GM23338 (cell line): Measurements from ENCODE around the gene GCN1. TPM values are rescaled to one million over a fixed set of nuclear protein-coding genes. Genes with fewer than 3 reads are reported as not detected.
A peak's percentile ranks its signal among the peaks of the same experiment; 100 is the strongest.

Source experiments
- ATAC-seq: fragments of 200-7000 bp; cut with Tn5 transposase; 3 replicates; pipeline ENCODE4 v1.9.1; 2020
- DNase-seq: peaks from one replicate; pipeline ENCODE4 v3.0.0-alpha.2; 2015; ENCODE audit warnings: low spot score
- H2AFZ ChIP-seq: fragments of 200-600 bp; sonication (generic); 2 replicates; pipeline ENCODE4 v1.8.0; 2016; ENCODE audit warnings: antibody characterized with exemption, mild to moderate bottlenecking, moderate library complexity
- H3F3A ChIP-seq: fragments of 200-600 bp; sonication (generic); replicated peaks from 2 replicates; pipeline ENCODE4 v1.8.0; 2017; ENCODE audit warnings: antibody characterized with exemption, mixed run types, low read depth
- H3K27ac ChIP-seq: fragments of 200-600 bp; sonication (generic); 2 replicates; pipeline ENCODE4 v1.6.1; 2016; ENCODE audit warnings: low read depth
- H3K27me3 ChIP-seq: fragments of 200-600 bp; sonication (generic); 2 replicates; pipeline ENCODE4 v1.8.0; 2016; ENCODE audit warnings: mild to moderate bottlenecking, mixed run types, moderate library complexity; ENCODE audit not compliant: insufficient read depth
- H3K36me3 ChIP-seq: fragments of 200-600 bp; sonication (generic); 2 replicates; pipeline ENCODE4 v1.8.0; 2016; ENCODE audit warnings: mild to moderate bottlenecking; ENCODE audit not compliant: insufficient read depth
- H3K4me1 ChIP-seq: fragments of 200-600 bp; sonication (generic); 2 replicates; pipeline ENCODE4 v1.8.0; 2016; ENCODE audit warnings: mild to moderate bottlenecking, moderate library complexity; ENCODE audit not compliant: insufficient read depth
- H3K4me2 ChIP-seq: fragments of 200-600 bp; sonication (generic); 2 replicates; pipeline ENCODE4 v1.7.1; 2017; ENCODE audit warnings: mixed run types
- H3K4me3 ChIP-seq: fragments of 200-600 bp; sonication (generic); 2 replicates; pipeline ENCODE4 v1.6.1; 2016; ENCODE audit warnings: mixed run types
- H3K79me2 ChIP-seq: fragments of 200-600 bp; sonication (generic); replicated peaks from 2 replicates; pipeline ENCODE4 v1.8.0; 2017; ENCODE audit warnings: mild to moderate bottlenecking; ENCODE audit not compliant: insufficient read depth
- H3K9me2 ChIP-seq: fragments of 200-600 bp; sonication (generic); 2 replicates; pipeline ENCODE4 v1.8.0; 2017; ENCODE audit not compliant: insufficient read depth
- H4K20me1 ChIP-seq: fragments of 200-600 bp; sonication (generic); replicated peaks from 2 replicates; pipeline ENCODE4 v1.8.0; 2017; ENCODE audit warnings: mild to moderate bottlenecking; ENCODE audit not compliant: insufficient read depth
- H3K27ac Mint-ChIP-seq: 2 replicates; pipeline ENCODE4 v1.8.0; 2020; ENCODE audit warnings: inconsistent platforms, mild to moderate bottlenecking, moderate library complexity, mixed read lengths
- H3K27me3 Mint-ChIP-seq: 3 replicates; pipeline ENCODE4 v1.8.0; 2022; ENCODE audit warnings: low read depth, mild to moderate bottlenecking, moderate library complexity, mixed read lengths, inconsistent platforms; ENCODE audit not compliant: insufficient read depth, poor library complexity
- H3K36me3 Mint-ChIP-seq: 3 replicates; pipeline ENCODE4 v1.8.0; 2021; ENCODE audit warnings: low read depth, mild to moderate bottlenecking, inconsistent platforms, moderate library complexity, mixed read lengths
- H3K4me1 Mint-ChIP-seq: 3 replicates; pipeline ENCODE4 v1.8.0; 2020; ENCODE audit warnings: mild to moderate bottlenecking, inconsistent platforms, mixed read lengths
- H3K4me3 Mint-ChIP-seq: 3 replicates; pipeline ENCODE4 v1.8.0; 2021; ENCODE audit warnings: moderate library complexity, mild to moderate bottlenecking, inconsistent platforms, mixed read lengths
- H3K9me3 Mint-ChIP-seq: 3 replicates; pipeline ENCODE4 v1.8.0; 2020; ENCODE audit warnings: moderate library complexity, mild to moderate bottlenecking, inconsistent platforms, mixed read lengths
- JUNB ChIP-seq: IDR thresholded peaks from one replicate; pipeline ENCODE4 v1.6.1; 2016; ENCODE audit warnings: antibody characterized with exemption; ENCODE audit not compliant: unreplicated experiment
- NANOG ChIP-seq: IDR thresholded peaks from 2 replicates; pipeline ENCODE4 v1.6.1; 2016; ENCODE audit warnings: antibody characterized with exemption, borderline replicate concordance
- STAT1 ChIP-seq: IDR thresholded peaks from one replicate; pipeline ENCODE4 v1.6.1; 2016; ENCODE audit warnings: antibody characterized with exemption; ENCODE audit not compliant: unreplicated experiment
- ZNF114 ChIP-seq: fragments of 250-450 bp; sonication (Bioruptor Pico); IDR thresholded peaks from 2 replicates; pipeline ENCODE4 v1.5.0; 2020; ENCODE audit warnings: mild to moderate bottlenecking, moderate library complexity
- ZNF331 ChIP-seq: fragments of 250-450 bp; sonication (Bioruptor Pico); IDR thresholded peaks from 2 replicates; pipeline ENCODE4 v1.5.0; 2020; ENCODE audit warnings: low read depth, mild to moderate bottlenecking, moderate library complexity
- polyA plus RNA-seq: library from polyadenylated mRNA; unstranded; fragments of >200 nt; fragmentation: Nextera tagmentation; extraction: Ambion mirVana; gene quantifications from 2 replicates; pipeline ENCODE4 v1.2.1, GENCODE V29; 2016
- total RNA-seq: library from RNA; depleted of rRNA; stranded (reverse); fragments of >200 nt; shearing (Covaris generic); gene quantifications from 2 replicates; pipeline ENCODE4 v1.2.3, GENCODE V29; 2014
- TF ChIP-seq, protein P1 (sequence below), 2 experiments: fragments of 200-600 bp in 1 of 2; sonication (generic) in 1 of 2; conservative IDR thresholded peaks; 2 replicates each; pipeline versions ENCODE4 v1.5.1 to v1.6.1; 2016 to 2017; ENCODE audit warnings: antibody characterized with exemption in 2 of 2, low read depth in 2 of 2, mild to moderate bottlenecking in 2 of 2, moderate library complexity in 1 of 2
- TF ChIP-seq, protein P2 (sequence below): IDR thresholded peaks from 2 replicates; pipeline ENCODE4 v1.6.1; 2016; ENCODE audit warnings: antibody characterized with exemption
- TF ChIP-seq, protein P3 (sequence below): fragments of 250-450 bp; sonication (Bioruptor Pico); IDR thresholded peaks from 2 replicates; pipeline ENCODE4 v1.5.0; 2020; ENCODE audit warnings: mild to moderate bottlenecking, moderate library complexity
- TF ChIP-seq, protein P4 (sequence below): IDR thresholded peaks from one replicate; pipeline ENCODE4 v1.6.1; 2018; ENCODE audit warnings: antibody characterized with exemption; ENCODE audit not compliant: unreplicated experiment

Gene GCN1
- total and polyA plus RNA-seq, 2 experiments from 2014 or later: 18.0 to 177 TPM

DNA sequence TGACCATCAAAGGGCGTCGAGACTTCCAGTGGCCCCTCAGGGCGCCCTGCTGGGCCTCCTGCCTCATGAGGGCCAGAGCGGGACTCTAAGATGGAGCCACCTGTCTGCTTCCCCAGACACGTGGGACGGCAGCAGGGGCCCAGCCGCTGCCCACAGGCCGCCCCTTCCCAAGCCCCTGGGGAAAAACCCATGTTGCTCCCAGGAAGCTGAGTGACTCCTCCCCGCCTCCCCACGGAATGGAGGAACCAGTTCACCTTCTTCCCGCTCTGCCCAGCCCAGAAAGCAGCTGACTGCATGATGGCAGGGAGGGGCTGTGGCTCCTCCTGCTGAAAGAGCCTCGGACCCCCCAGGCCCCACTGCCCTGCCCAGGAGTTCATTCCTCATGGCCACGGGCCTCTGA, 92.9 kb downstream of the GCN1 start:
- H3K4me1 Mint-ChIP-seq: peaks cover 19% of the 10 kb centered on the region
- no peak for TF ChIP-seq NANOG
- TF ChIP-seq, protein P1, sequence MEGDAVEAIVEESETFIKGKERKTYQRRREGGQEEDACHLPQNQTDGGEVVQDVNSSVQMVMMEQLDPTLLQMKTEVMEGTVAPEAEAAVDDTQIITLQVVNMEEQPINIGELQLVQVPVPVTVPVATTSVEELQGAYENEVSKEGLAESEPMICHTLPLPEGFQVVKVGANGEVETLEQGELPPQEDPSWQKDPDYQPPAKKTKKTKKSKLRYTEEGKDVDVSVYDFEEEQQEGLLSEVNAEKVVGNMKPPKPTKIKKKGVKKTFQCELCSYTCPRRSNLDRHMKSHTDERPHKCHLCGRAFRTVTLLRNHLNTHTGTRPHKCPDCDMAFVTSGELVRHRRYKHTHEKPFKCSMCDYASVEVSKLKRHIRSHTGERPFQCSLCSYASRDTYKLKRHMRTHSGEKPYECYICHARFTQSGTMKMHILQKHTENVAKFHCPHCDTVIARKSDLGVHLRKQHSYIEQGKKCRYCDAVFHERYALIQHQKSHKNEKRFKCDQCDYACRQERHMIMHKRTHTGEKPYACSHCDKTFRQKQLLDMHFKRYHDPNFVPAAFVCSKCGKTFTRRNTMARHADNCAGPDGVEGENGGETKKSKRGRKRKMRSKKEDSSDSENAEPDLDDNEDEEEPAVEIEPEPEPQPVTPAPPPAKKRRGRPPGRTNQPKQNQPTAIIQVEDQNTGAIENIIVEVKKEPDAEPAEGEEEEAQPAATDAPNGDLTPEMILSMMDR (conservative IDR thresholded peaks at IDR 0.05; ENCODE audit: low read depth in 2 of 2): no peak
- TF ChIP-seq, protein P2, sequence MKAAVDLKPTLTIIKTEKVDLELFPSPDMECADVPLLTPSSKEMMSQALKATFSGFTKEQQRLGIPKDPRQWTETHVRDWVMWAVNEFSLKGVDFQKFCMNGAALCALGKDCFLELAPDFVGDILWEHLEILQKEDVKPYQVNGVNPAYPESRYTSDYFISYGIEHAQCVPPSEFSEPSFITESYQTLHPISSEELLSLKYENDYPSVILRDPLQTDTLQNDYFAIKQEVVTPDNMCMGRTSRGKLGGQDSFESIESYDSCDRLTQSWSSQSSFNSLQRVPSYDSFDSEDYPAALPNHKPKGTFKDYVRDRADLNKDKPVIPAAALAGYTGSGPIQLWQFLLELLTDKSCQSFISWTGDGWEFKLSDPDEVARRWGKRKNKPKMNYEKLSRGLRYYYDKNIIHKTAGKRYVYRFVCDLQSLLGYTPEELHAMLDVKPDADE: no peak
- H3K27ac ChIP-seq: no peak overlapping the region
- peak overlapping the region; percentile 14 for H3K27ac Mint-ChIP-seq
- H4K20me1 ChIP-seq: peaks cover 3% of the 10 kb centered on the region; the same call in 1 of the 2 replicates
- H3K36me3 ChIP-seq: no peaks in the 10 kb centered on the region; the same call in 1 of the 2 replicates
- no peaks in the 10 kb centered on the region; the same call in 1 of the 2 replicates for H3F3A ChIP-seq
- H3K36me3 Mint-ChIP-seq: peaks cover 51% of the 10 kb centered on the region
- no peak overlapping the region for H2AFZ ChIP-seq
- H3K9me3 Mint-ChIP-seq: no peaks in the 10 kb centered on the region
- no peak overlapping the region for H3K4me2 ChIP-seq
- H3K27me3 ChIP-seq: no peaks in the 10 kb centered on the region
- peaks cover 5% of the 10 kb centered on the region for H3K27me3 Mint-ChIP-seq
- peaks cover 50% of the 10 kb centered on the region for H3K79me2 ChIP-seq
- no peak for DNase-seq
- ATAC-seq: no peak
- H3K4me1 ChIP-seq: peaks cover 7% of the 10 kb centered on the region
- no peaks in the 10 kb centered on the region for H3K9me2 ChIP-seq
- no peak overlapping the region for H3K4me3 ChIP-seq
- no peak overlapping the region; the same call in 2 of the 3 replicates for H3K4me3 Mint-ChIP-seq

DNA sequence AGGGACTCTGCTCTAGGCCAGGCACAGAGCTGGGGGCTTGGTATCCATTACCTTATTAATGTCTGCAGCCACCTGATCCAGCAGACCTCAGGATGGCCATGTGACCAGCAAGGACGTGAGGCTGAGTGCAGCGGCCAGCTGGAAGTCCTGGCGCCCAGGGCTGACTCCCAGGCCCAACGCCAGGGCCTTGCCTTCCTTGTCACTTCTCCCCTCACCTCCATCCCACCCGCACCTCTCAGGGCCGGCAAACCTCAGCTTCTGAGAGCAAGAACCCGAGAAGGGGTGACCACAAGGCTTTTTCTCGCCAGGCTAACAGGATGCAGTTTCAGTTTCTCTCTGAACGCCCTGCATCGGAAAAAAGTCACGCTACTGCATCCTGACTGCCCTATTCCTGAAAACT, 93.3 kb downstream of the GCN1 start:
- no peak overlapping the region for H3K4me2 ChIP-seq
- TF ChIP-seq NANOG (no peak), ZNF331 (CRISPR knock-in tag) (no peak), ZNF114 (no peak), JUNB (no peak), STAT1 (no peak)
- TF ChIP-seq, protein P3, sequence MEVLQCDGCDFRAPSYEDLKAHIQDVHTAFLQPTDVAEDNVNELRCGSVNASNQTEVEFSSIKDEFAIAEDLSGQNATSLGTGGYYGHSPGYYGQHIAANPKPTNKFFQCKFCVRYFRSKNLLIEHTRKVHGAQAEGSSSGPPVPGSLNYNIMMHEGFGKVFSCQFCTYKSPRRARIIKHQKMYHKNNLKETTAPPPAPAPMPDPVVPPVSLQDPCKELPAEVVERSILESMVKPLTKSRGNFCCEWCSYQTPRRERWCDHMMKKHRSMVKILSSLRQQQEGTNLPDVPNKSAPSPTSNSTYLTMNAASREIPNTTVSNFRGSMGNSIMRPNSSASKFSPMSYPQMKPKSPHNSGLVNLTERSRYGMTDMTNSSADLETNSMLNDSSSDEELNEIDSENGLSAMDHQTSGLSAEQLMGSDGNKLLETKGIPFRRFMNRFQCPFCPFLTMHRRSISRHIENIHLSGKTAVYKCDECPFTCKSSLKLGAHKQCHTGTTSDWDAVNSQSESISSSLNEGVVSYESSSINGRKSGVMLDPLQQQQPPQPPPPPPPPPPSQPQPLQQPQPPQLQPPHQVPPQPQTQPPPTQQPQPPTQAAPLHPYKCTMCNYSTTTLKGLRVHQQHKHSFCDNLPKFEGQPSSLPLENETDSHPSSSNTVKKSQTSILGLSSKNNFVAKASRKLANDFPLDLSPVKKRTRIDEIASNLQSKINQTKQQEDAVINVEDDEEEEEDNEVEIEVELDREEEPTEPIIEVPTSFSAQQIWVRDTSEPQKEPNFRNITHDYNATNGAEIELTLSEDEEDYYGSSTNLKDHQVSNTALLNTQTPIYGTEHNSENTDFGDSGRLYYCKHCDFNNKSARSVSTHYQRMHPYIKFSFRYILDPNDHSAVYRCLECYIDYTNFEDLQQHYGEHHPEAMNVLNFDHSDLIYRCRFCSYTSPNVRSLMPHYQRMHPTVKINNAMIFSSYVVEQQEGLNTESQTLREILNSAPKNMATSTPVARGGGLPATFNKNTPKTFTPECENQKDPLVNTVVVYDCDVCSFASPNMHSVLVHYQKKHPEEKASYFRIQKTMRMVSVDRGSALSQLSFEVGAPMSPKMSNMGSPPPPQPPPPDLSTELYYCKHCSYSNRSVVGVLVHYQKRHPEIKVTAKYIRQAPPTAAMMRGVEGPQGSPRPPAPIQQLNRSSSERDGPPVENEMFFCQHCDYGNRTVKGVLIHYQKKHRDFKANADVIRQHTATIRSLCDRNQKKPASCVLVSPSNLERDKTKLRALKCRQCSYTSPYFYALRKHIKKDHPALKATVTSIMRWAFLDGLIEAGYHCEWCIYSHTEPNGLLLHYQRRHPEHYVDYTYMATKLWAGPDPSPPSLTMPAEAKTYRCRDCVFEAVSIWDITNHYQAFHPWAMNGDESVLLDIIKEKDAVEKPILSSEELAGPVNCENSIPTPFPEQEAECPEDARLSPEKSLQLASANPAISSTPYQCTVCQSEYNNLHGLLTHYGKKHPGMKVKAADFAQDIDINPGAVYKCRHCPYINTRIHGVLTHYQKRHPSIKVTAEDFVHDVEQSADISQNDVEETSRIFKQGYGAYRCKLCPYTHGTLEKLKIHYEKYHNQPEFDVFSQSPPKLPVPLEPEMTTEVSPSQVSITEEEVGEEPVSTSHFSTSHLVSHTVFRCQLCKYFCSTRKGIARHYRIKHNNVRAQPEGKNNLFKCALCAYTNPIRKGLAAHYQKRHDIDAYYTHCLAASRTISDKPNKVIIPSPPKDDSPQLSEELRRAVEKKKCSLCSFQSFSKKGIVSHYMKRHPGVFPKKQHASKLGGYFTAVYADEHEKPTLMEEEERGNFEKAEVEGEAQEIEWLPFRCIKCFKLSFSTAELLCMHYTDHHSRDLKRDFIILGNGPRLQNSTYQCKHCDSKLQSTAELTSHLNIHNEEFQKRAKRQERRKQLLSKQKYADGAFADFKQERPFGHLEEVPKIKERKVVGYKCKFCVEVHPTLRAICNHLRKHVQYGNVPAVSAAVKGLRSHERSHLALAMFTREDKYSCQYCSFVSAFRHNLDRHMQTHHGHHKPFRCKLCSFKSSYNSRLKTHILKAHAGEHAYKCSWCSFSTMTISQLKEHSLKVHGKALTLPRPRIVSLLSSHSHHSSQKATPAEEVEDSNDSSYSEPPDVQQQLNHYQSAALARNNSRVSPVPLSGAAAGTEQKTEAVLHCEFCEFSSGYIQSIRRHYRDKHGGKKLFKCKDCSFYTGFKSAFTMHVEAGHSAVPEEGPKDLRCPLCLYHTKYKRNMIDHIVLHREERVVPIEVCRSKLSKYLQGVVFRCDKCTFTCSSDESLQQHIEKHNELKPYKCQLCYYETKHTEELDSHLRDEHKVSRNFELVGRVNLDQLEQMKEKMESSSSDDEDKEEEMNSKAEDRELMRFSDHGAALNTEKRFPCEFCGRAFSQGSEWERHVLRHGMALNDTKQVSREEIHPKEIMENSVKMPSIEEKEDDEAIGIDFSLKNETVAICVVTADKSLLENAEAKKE (CRISPR knock-in tag): no peak
- TF ChIP-seq, protein P4, sequence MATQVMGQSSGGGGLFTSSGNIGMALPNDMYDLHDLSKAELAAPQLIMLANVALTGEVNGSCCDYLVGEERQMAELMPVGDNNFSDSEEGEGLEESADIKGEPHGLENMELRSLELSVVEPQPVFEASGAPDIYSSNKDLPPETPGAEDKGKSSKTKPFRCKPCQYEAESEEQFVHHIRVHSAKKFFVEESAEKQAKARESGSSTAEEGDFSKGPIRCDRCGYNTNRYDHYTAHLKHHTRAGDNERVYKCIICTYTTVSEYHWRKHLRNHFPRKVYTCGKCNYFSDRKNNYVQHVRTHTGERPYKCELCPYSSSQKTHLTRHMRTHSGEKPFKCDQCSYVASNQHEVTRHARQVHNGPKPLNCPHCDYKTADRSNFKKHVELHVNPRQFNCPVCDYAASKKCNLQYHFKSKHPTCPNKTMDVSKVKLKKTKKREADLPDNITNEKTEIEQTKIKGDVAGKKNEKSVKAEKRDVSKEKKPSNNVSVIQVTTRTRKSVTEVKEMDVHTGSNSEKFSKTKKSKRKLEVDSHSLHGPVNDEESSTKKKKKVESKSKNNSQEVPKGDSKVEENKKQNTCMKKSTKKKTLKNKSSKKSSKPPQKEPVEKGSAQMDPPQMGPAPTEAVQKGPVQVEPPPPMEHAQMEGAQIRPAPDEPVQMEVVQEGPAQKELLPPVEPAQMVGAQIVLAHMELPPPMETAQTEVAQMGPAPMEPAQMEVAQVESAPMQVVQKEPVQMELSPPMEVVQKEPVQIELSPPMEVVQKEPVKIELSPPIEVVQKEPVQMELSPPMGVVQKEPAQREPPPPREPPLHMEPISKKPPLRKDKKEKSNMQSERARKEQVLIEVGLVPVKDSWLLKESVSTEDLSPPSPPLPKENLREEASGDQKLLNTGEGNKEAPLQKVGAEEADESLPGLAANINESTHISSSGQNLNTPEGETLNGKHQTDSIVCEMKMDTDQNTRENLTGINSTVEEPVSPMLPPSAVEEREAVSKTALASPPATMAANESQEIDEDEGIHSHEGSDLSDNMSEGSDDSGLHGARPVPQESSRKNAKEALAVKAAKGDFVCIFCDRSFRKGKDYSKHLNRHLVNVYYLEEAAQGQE: no peak

More for the DNA sequence above, 93.3 kb downstream of the GCN1 start:
- Histone ChIP-seq H3K4me1 (peaks cover 4% of the 10 kb centered on the region), H3K27ac (no peak overlapping the region), H4K20me1 (peaks cover 3% of the 10 kb centered on the region; the same call in 1 of the 2 replicates), H3K9me2 (no peaks in the 10 kb centered on the region), H3K79me2 (peaks cover 45% of the 10 kb centered on the region), H3F3A (no peaks in the 10 kb centered on the region; the same call in 1 of the 2 replicates), H2AFZ (no peak overlapping the region), H3K27me3 (no peaks in the 10 kb centered on the region), H3K36me3 (no peaks in the 10 kb centered on the region; the same call in 1 of the 2 replicates), H3K4me3 (no peak overlapping the region)
- Mint-ChIP-seq H3K27ac (no peak overlapping the region; the same call in 1 of the 2 replicates), H3K4me1 (peaks cover 22% of the 10 kb centered on the region), H3K4me3 (no peak overlapping the region; the same call in 2 of the 3 replicates), H3K9me3 (no peaks in the 10 kb centered on the region), H3K36me3 (peaks cover 47% of the 10 kb centered on the region), H3K27me3 (peaks cover 5% of the 10 kb centered on the region)
- ATAC-seq: no peak
- no peak for DNase-seq
